Frontal cortex (tissue), 4 donors: ENCODE measurements around the gene CAMKV. TPM values are rescaled to one million over a fixed set of nuclear protein-coding genes. Genes with fewer than 3 reads are reported as not detected.
"Not testable (repeated sequence)": the region's sequence is repeated elsewhere in the genome, so short reads cannot be mapped to it uniquely, and the experiment has no call there.

ENCODE experiments used
- DNase-seq, 2 donors: peaks; one replicate each; pipeline ENCODE4 v3.0.0; 2012; ENCODE audit warnings: low spot score in 2 of 2
- FAIRE-seq: peaks from 2 replicates; lab custom pipeline; 2012; peaks lifted over from hg19 to GRCh38; lab: Jason Lieb, UNC
- total RNA-seq: library from RNA; depleted of rRNA; stranded (reverse); fragments of >200 nt; gene quantifications from one replicate; pipeline ENCODE4 v1.2.3, GENCODE V29; 2014
- donor health status: control.
- donor health status: control.
- donor health status: control.

The CAMKV gene
- total RNA-seq, 1 donor from 2014 or later = 180 TPM

DNA sequence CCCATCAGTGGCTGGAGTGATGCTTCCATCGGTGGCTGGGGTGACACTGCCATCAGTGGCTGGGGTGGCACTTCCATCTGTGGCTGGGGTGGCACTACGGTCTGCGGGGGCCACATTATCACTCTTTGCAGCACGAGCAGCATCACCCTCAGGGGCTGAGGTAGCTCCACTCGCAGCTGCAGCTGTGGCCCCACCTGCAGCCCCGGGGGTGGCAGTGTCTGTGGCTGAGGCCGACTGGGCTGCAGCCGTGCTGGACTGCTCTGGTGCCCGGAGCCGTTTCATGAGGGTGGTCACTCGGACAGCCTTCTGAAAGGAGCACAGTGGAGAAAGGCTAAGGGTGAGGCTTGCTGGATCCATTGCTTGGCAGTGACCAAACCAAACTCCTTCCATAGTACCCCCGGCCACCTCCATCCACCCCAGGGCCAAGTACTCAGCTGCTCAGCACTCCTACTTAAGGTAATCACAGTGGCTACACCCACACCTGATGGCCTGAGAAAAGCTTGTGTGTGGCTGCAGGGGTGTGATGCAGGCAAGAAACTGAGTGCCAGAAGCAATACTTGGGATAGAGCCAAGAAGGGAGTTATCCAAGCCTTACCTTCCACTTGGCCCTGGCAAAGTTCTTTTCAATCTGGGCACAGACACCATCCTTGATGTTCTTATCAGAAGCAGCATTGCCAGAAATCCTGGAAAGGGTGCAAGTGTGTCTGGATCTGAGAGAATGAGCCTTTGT lies 10.0 kb downstream of the CAMKV start:
- DNase-seq (no peak), FAIRE-seq (no peak)

- peak; percentile 91 for FAIRE-seq
- peak; percentile 92 to 100 for DNase-seq
Observed at GRCh38 chr3:49856181-49857005, 13.3 kb downstream of the CAMKV start, which contains the start of gene TRAIP. TSS of gene TRAIP (minus strand) at chr3:49856564. CDS start at chr3:49856453, 111 bp downstream.

DNA sequence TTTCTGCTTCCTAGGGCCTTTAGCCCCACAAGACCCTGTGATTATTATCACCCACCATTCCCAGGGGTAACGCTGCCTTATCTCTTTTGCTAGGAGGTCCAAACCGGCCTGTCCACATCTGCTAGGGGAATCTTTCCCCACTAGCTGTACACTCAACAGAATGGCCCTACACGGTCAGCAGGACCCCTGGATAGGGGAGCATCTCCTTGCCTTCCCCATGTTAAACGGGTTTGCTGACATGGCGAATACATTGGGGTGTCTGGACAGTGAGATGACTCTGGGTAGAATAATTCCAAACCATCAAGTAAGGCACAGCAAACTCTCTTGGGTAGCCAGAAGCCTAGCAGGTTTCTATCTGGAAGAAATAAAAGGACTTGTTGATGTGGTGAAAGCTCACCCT lies 14.0 kb downstream of the CAMKV start:
- FAIRE-seq (no peak), DNase-seq (no peak)

DNA sequence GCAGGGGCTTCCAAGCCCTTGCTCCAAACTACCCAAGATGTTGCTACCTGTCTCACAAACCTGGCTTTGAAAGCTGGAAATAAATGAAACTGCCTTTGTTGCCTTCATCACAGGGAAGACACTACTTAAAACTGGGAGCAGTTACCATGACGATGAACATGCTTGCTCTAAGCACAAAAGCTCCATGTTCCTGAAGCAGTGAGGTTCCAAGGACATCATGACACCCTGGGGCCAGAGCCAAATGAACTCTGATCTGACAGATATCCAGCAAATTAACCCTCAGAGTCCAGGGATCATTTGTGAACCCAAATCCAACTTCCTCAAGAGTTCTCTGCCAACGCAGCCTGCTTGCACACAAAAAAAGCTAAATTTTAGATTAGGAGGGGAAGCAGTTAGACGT lies 24.0 kb downstream of the CAMKV start:
- DNase-seq = no peak
- no peak for FAIRE-seq

- no peak for FAIRE-seq
Observed at GRCh38 chr3:49844464-49845183, 25.1 kb downstream of the CAMKV start.

GRCh38 chr3:49842843-49843517 lies 26.7 kb downstream of the CAMKV start:
- FAIRE-seq (no peak), DNase-seq (no peak)

More at GRCh38 chr3:49844464-49845183, 25.1 kb downstream of the CAMKV start:
- DNase-seq = no peak

GRCh38 chr3:49841806-49842205 lies 27.9 kb downstream of the CAMKV start:
- FAIRE-seq = no peak

DNA sequence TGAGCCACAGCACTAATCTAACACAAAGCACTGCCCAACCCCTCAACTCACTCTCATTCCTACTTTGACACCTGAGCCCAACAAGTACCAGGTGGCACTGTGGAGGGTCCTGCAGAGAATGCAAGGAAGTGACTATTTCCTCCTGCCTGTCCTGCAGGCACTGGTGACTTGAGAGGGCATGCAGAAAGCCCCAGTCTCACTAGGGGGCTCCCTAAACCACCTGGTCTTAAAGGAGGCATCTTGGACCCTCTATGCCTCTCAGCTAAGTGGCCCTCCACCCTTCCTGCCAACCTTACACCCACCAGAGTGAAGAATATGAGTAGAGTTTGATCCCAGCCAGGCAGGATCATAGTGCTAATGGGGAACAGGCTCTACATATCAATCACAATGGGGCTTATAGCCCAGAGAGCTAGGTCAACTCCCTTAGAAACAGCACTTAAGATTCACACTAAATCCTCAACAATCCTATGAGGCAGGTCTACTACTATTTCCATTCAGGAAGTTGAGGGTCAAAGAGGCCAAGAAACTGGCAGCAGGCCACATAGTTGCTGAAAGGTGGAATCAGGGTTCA lies 28.5 kb downstream of the CAMKV start:
- DNase-seq = no peak

More at GRCh38 chr3:49841806-49842205, 27.9 kb downstream of the CAMKV start:
- DNase-seq = no peak

DNA sequence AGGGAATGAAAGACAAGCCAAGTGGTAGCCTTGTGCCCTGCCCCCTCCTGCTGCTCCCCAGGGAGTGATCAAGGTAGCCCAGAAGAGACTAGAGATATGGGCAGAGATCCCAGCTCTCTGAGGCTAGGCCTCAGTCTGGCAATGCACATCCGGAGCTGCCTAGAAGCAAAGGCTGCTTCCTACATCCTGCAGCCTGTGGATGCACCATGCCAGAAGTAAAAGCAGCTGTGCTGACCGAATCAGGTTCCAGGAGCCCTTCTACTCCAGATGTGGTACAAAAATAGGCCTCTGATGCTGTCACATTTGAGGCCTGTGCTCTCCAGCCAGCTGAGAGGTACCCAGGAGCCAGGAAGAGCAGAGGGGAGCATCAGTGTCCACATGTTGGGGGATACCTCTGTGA lies 29.3 kb downstream of the CAMKV start:
- FAIRE-seq (no peak), DNase-seq (no peak)

More for the DNA sequence above, 28.5 kb downstream of the CAMKV start:
- no peak for FAIRE-seq

- DNase-seq (peak in 1 of 2 donors; percentile 68), FAIRE-seq (no peak)
Observed at GRCh38 chr3:49839193-49839809, 30.4 kb downstream of the CAMKV start.

GRCh38 chr3:49831341-49831740 lies 38.4 kb downstream of the CAMKV start:
- DNase-seq (no peak), FAIRE-seq (no peak)

DNA sequence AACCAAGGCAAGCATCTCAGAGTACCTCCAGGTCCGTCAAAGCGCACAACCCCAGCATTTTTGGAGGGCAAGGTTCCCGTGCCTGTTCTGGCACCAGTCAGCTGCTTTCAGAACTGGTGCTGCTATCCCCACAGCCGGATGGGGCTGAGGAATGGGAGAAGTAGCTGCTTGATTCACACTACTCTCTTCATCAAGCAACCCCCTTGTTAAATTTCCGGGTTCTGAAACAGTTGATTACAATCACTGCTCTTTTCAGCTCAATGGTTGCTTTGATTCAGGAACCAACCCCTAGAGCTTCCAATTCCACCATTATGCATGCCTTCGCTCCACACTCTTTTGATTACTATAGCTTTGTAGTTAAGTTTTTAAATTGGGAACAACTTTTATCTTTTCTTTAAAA lies 43.7 kb downstream of the CAMKV start:
- FAIRE-seq (no peak), DNase-seq (no peak)

- DNase-seq, FAIRE-seq: not testable (repeated sequence)
Observed at GRCh38 chr3:49823131-49823530, 46.6 kb downstream of the CAMKV start.

- FAIRE-seq = no peak
Observed at GRCh38 chr3:49813497-49814174, 56.1 kb downstream of the CAMKV start, which contains the start of gene UBA7. TSS of gene UBA7 (minus strand) at chr3:49813953. CDS start at chr3:49813787, 166 bp downstream.

DNA sequence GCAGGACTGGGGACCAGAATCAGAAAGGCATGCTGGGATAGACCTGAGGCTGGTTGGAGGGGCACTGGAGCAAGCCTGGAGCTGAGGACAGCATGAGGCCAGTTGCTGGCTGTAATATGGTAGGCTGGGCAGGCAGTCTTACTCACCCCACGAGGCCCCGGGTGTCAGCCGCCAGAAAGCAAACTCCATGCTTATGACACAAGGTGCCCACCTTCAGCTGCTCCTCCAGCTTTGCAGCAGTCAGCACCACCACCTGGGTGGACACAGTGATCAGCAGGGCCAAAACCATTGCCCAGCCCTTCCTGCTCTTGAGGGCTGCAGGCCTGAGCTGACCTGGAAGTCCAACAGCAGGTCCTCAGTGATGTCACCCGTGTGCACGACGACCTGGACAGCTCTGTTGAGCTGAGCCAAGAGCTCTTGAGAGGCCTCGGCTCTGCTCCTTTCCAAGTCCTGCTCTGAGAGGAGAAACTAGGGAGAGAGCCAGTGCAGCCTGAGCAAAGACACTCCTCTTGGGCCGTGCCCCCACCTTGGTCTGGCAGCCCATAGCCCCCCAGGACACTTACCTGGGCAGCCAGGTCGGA lies 56.7 kb downstream of the CAMKV start:
- no peak for FAIRE-seq
- DNase-seq = no peak

More at GRCh38 chr3:49813497-49814174, 56.1 kb downstream of the CAMKV start, which contains the start of gene UBA7:
- DNase-seq = peak in 1 of 2 donors; percentile 67
